Neural cell (in vitro differentiated cells): ENCODE measurements around the gene PAOX. TPM values are rescaled to one million over a fixed set of nuclear protein-coding genes. Genes with fewer than 3 reads are reported as not detected.

Experiments
- H2AFZ ChIP-seq: fragments of 200-600, 300-800 bp; sonication (generic), shearing (Covaris generic); 2 replicates; pipeline ENCODE4 v1.6.0; 2014; ENCODE audit warnings: low read depth, mild to moderate bottlenecking, antibody characterized with exemption, low read length, moderate library complexity
- H3F3A ChIP-seq: fragments of 200-600 bp; shearing (Covaris generic); 2 replicates; pipeline ENCODE4 v1.6.1; 2016; ENCODE audit warnings: mild to moderate bottlenecking, moderate library complexity, mixed read lengths, antibody characterized with exemption, low read length; ENCODE audit not compliant: insufficient read depth, poor library complexity, severe bottlenecking
- H3K27ac ChIP-seq: fragments of 200-600, 300-800 bp; sonication (generic), shearing (Covaris generic); 2 replicates; pipeline ENCODE4 v1.5.1; 2014; ENCODE audit warnings: mild to moderate bottlenecking, low read length, moderate library complexity
- H3K27me3 ChIP-seq: fragments of 300-800, 200-600 bp; sonication (generic), shearing (Covaris generic); 2 replicates; pipeline ENCODE4 v1.6.0; 2014; ENCODE audit warnings: mild to moderate bottlenecking, low read depth, low read length, moderate library complexity; ENCODE audit not compliant: insufficient read depth
- H3K36me3 ChIP-seq: fragments of 300-800, 200-600 bp; sonication (generic), shearing (Covaris generic); 2 replicates; pipeline ENCODE4 v1.5.1; 2014; ENCODE audit warnings: mild to moderate bottlenecking, antibody characterized with exemption, low read length, moderate library complexity; ENCODE audit not compliant: insufficient read depth
- H3K4me2 ChIP-seq: fragments of 300-800, 200-600 bp; sonication (generic), shearing (Covaris generic); 2 replicates; pipeline ENCODE4 v1.6.0; 2014; ENCODE audit warnings: mild to moderate bottlenecking, low read length
- H3K4me3 ChIP-seq: fragments of 300-800, 200-600 bp; sonication (generic), shearing (Covaris generic); 2 replicates; pipeline ENCODE4 v1.5.1; 2014; ENCODE audit warnings: mild to moderate bottlenecking, low read length, moderate library complexity
- H3K79me2 ChIP-seq: fragments of 200-600 bp; shearing (Covaris generic); replicated peaks from 2 replicates; pipeline ENCODE4 v1.6.0; 2014; ENCODE audit warnings: mild to moderate bottlenecking, low read length, moderate library complexity; ENCODE audit not compliant: insufficient read depth
- H3K9ac ChIP-seq: fragments of 300-800, 200-600 bp; sonication (generic), shearing (Covaris generic); 2 replicates; pipeline ENCODE4 v1.6.1; 2016; ENCODE audit warnings: mild to moderate bottlenecking, low read length, mixed read lengths
- H3K9me2 ChIP-seq: fragments of 200-600 bp; shearing (Covaris generic); 2 replicates; pipeline ENCODE4 v1.6.1; 2016; ENCODE audit warnings: mild to moderate bottlenecking, low read length, mixed read lengths; ENCODE audit not compliant: insufficient read depth
- H3K9me3 ChIP-seq: fragments of 200-600, 300-800 bp; sonication (generic), shearing (Covaris generic); 2 replicates; pipeline ENCODE4 v1.6.1; 2016; ENCODE audit warnings: mild to moderate bottlenecking, mixed run types, low read length, moderate library complexity, mixed read lengths
- H4K20me1 ChIP-seq: fragments of 200-600 bp; shearing (Covaris generic); 2 replicates; pipeline ENCODE4 v1.6.1; 2016; ENCODE audit warnings: mild to moderate bottlenecking, mixed run types; ENCODE audit not compliant: insufficient read depth
- CTCF ChIP-seq: fragments of 450-650 bp; IDR thresholded peaks from 2 replicates; pipeline ENCODE4 v1.5.1; 2014; ENCODE audit warnings: antibody characterized with exemption, mild to moderate bottlenecking, moderate library complexity; ENCODE audit not compliant: poor library complexity, severe bottlenecking
- EP300 ChIP-seq: fragments of 450-650 bp; conservative IDR thresholded peaks from 2 replicates; pipeline ENCODE4 v1.6.1; 2014; ENCODE audit warnings: antibody characterized with exemption, mild to moderate bottlenecking, moderate library complexity; ENCODE audit not compliant: poor library complexity, severe bottlenecking
- EZH2 ChIP-seq: fragments of 200-600, 300-800 bp; shearing (Covaris generic), sonication (generic); IDR thresholded peaks from 2 replicates; pipeline ENCODE4 v1.6.1; 2014; ENCODE audit warnings: antibody characterized with exemption, low read length, borderline replicate concordance, mild to moderate bottlenecking; ENCODE audit not compliant: insufficient read depth, poor library complexity, severe bottlenecking
- MXI1 ChIP-seq: fragments of 450-650 bp; conservative IDR thresholded peaks from 2 replicates; pipeline ENCODE4 v1.6.1; 2014; ENCODE audit warnings: antibody characterized with exemption, mild to moderate bottlenecking; ENCODE audit not compliant: poor library complexity, severe bottlenecking
- POLR2AphosphoS5 ChIP-seq: IDR thresholded peaks from 2 replicates; pipeline ENCODE4 v1.6.1; 2012
- RAD21 ChIP-seq: fragments of 450-650 bp; conservative IDR thresholded peaks from 2 replicates; pipeline ENCODE4 v1.6.1; 2014; ENCODE audit warnings: antibody characterized with exemption, mild to moderate bottlenecking, moderate library complexity
- REST ChIP-seq: IDR thresholded peaks from 2 replicates; pipeline ENCODE4 v1.6.1; 2012; ENCODE audit warnings: borderline replicate concordance
- SMC3 ChIP-seq: fragments of 450-650 bp; conservative IDR thresholded peaks from 2 replicates; pipeline ENCODE4 v1.6.1; 2014; ENCODE audit warnings: antibody characterized with exemption, mild to moderate bottlenecking, moderate library complexity; ENCODE audit not compliant: poor library complexity
- TAF1 ChIP-seq: IDR thresholded peaks from 2 replicates; pipeline ENCODE4 v1.6.1; 2012; ENCODE audit warnings: low read depth
- polyA plus RNA-seq: library from polyadenylated mRNA; depleted of rRNA; stranded (reverse); fragments of >200 nt; gene quantifications from 2 replicates; pipeline ENCODE4 v1.2.3, GENCODE V29; 2014

PAOX gene
- polyA plus RNA-seq, 1 donor from 2014 or later = 3.0 TPM

GRCh38 chr10:133338080-133339071 lies 40.7 kb upstream of the PAOX start:
- H3F3A ChIP-seq = no peaks in the 10 kb centered on the region
- peaks cover 26% of the 10 kb centered on the region for H3K27me3 ChIP-seq
- H3K9ac ChIP-seq = no peak overlapping the region
- H3K79me2 ChIP-seq = no peaks in the 10 kb centered on the region
- H3K36me3 ChIP-seq = no peaks in the 10 kb centered on the region
- TF ChIP-seq CTCF = no peak
- no peak for TF ChIP-seq MXI1
- TF ChIP-seq REST = no peak
- TF ChIP-seq EZH2 = no peak
- TF ChIP-seq POLR2AphosphoS5 = no peak
- no peak for TF ChIP-seq RAD21
- TF ChIP-seq EP300 = no peak
- TF ChIP-seq TAF1 = no peak
- H3K4me3 ChIP-seq = no peak overlapping the region
- no peak overlapping the region for H3K27ac ChIP-seq
- H3K9me3 ChIP-seq = peaks cover 5% of the 10 kb centered on the region
- H3K9me2 ChIP-seq = no peaks in the 10 kb centered on the region
- no peaks in the 10 kb centered on the region for H4K20me1 ChIP-seq
- H3K4me2 ChIP-seq = no peak overlapping the region
- no peak overlapping the region for H2AFZ ChIP-seq

GRCh38 chr10:133339708-133340380 lies 39.2 kb upstream of the PAOX start:
- peaks cover under 1% of the 10 kb centered on the region for H3K9me3 ChIP-seq
- H4K20me1 ChIP-seq = no peaks in the 10 kb centered on the region
- TF ChIP-seq TAF1 = no peak
- no peak for TF ChIP-seq SMC3
- no peak for TF ChIP-seq RAD21
- TF ChIP-seq POLR2AphosphoS5 = no peak
- TF ChIP-seq MXI1 = no peak
- no peak for TF ChIP-seq REST
- TF ChIP-seq EP300 = no peak
- no peak for TF ChIP-seq CTCF
- no peak for TF ChIP-seq EZH2
- peaks cover 21% of the 10 kb centered on the region for H3K27me3 ChIP-seq
- H3K4me3 ChIP-seq = no peak overlapping the region
- no peak overlapping the region for H3K9ac ChIP-seq
- no peaks in the 10 kb centered on the region for H3K79me2 ChIP-seq
- H3K4me2 ChIP-seq = no peak overlapping the region
- H3K36me3 ChIP-seq = no peaks in the 10 kb centered on the region
- no peak overlapping the region for H3K27ac ChIP-seq
- H3K9me2 ChIP-seq = no peaks in the 10 kb centered on the region
- no peak overlapping the region for H2AFZ ChIP-seq
- no peaks in the 10 kb centered on the region for H3F3A ChIP-seq
